ENCODE data around the gene LMOD1.
"Not testable (repeated sequence)": the region's sequence is repeated elsewhere in the genome, so short reads cannot be mapped to it uniquely, and the experiment has no call there.

Gene LMOD1

GRCh38 chr1:201917362-201918033 lies 28.9 kb downstream of the LMOD1 start:
- no peak for DNase-seq (ENCODE audit: low read depth in 3 of 3, low spot score in 1 of 3)

- DNase-seq (ENCODE audit: low read depth in 3 of 3, low spot score in 1 of 3), result no peak
Measured at GRCh38 chr1:201916649-201917249, 29.6 kb downstream of the LMOD1 start.

- no peak for DNase-seq (ENCODE audit: low read depth in 3 of 3, low spot score in 1 of 3)
Measured at GRCh38 chr1:201914456-201915235, 31.7 kb downstream of the LMOD1 start.

- DNase-seq (ENCODE audit: low read depth in 3 of 3, low spot score in 1 of 3), result no peak
Measured at GRCh38 chr1:201912832-201913231, 33.5 kb downstream of the LMOD1 start.

- no peak for DNase-seq (ENCODE audit: low read depth in 3 of 3, low spot score in 1 of 3)
Measured at GRCh38 chr1:201911826-201912571, 34.3 kb downstream of the LMOD1 start.

GRCh38 chr1:201907621-201908020 lies 38.7 kb downstream of the LMOD1 start:
- no peak for DNase-seq (ENCODE audit: low read depth in 3 of 3, low spot score in 1 of 3)

- no peak for DNase-seq (ENCODE audit: low read depth in 3 of 3, low spot score in 1 of 3)
Measured at GRCh38 chr1:201906336-201906735, 40.0 kb downstream of the LMOD1 start.

- no peak for DNase-seq (ENCODE audit: low read depth in 3 of 3, low spot score in 1 of 3)
Measured at GRCh38 chr1:201905234-201905890, 41.0 kb downstream of the LMOD1 start.

- no peak for DNase-seq (ENCODE audit: low read depth in 3 of 3, low spot score in 1 of 3)
Measured at GRCh38 chr1:201904579-201904978, 41.8 kb downstream of the LMOD1 start.

GRCh38 chr1:201903135-201903534 lies 43.2 kb downstream of the LMOD1 start:
- DNase-seq (ENCODE audit: low read depth in 3 of 3, low spot score in 1 of 3), result no peak

- DNase-seq (ENCODE audit: low read depth in 3 of 3, low spot score in 1 of 3), result no peak
Measured at GRCh38 chr1:201902198-201902597, 44.1 kb downstream of the LMOD1 start.

- DNase-seq (ENCODE audit: low read depth in 3 of 3, low spot score in 1 of 3), result not testable (repeated sequence)
Measured at GRCh38 chr1:201901036-201901435, 45.3 kb downstream of the LMOD1 start.

GRCh38 chr1:201900476-201900875 lies 45.9 kb downstream of the LMOD1 start:
- no peak for DNase-seq (ENCODE audit: low read depth in 3 of 3, low spot score in 1 of 3)

GRCh38 chr1:201899683-201900429 lies 46.5 kb downstream of the LMOD1 start:
- DNase-seq (ENCODE audit: low read depth in 3 of 3, low spot score in 1 of 3), result no peak

- no peak for DNase-seq (ENCODE audit: low read depth in 3 of 3, low spot score in 1 of 3)
Measured at GRCh38 chr1:201898992-201899391, 47.4 kb downstream of the LMOD1 start.

- DNase-seq (ENCODE audit: low read depth in 3 of 3, low spot score in 1 of 3), result no peak
Measured at GRCh38 chr1:201898240-201898894, 48.0 kb downstream of the LMOD1 start.

GRCh38 chr1:201896951-201897391 lies 49.4 kb downstream of the LMOD1 start:
- DNase-seq (ENCODE audit: low read depth in 3 of 3, low spot score in 1 of 3), result no peak

- DNase-seq (ENCODE audit: low read depth in 3 of 3, low spot score in 1 of 3), result peak; percentile 47 to 68 (median 48)
Measured at GRCh38 chr1:201895913-201896807, 50.2 kb downstream of the LMOD1 start.
